Mesendoderm (in vitro differentiated cells): ENCODE data around the gene TARM1.
A peak's percentile ranks its signal among the peaks of the same experiment; 100 is the strongest.

Experiments
- DNase-seq: peaks from one replicate; pipeline ENCODE4 v3.0.0; 2013
- H2AK5ac ChIP-seq: 2 replicates; pipeline ENCODE4 v1.6.1; 2013; ENCODE audit warnings: low read length, inconsistent platforms
- H2BK120ac ChIP-seq: 2 replicates; pipeline ENCODE4 v1.6.1; 2013; ENCODE audit warnings: low read depth, mild to moderate bottlenecking, low read length, moderate library complexity, mixed read lengths
- H2BK15ac ChIP-seq: replicated peaks from 2 replicates; pipeline ENCODE4 v1.6.1; 2013; ENCODE audit warnings: low read depth, mild to moderate bottlenecking, moderate library complexity
- H2BK5ac ChIP-seq: 2 replicates; pipeline ENCODE4 v1.6.1; 2013; ENCODE audit warnings: low read length, inconsistent platforms
- H3K18ac ChIP-seq: 2 replicates; pipeline ENCODE4 v1.6.1; 2013; ENCODE audit warnings: mild to moderate bottlenecking, low read length, mixed read lengths
- H3K23ac ChIP-seq: one replicate; pipeline ENCODE4 v1.6.1; 2013; ENCODE audit warnings: low read length
- H3K27ac ChIP-seq: 2 replicates; pipeline ENCODE4 v1.5.1; 2013; ENCODE audit warnings: low read depth, mild to moderate bottlenecking, inconsistent platforms, low read length, moderate library complexity
- H3K27me3 ChIP-seq: 2 replicates; pipeline ENCODE4 v1.6.1; 2013; ENCODE audit warnings: low read length, control low read depth, mild to moderate bottlenecking, inconsistent platforms; ENCODE audit not compliant: insufficient read depth, poor library complexity
- H3K36me3 ChIP-seq: 2 replicates; pipeline ENCODE4 v1.6.1; 2013; ENCODE audit warnings: low read length, inconsistent platforms; ENCODE audit not compliant: control insufficient read depth, insufficient read depth
- H3K4ac ChIP-seq: one replicate; pipeline ENCODE4 v1.6.1; 2013; ENCODE audit warnings: low read depth, mild to moderate bottlenecking, low read length, moderate library complexity
- H3K4me1 ChIP-seq: 2 replicates; pipeline ENCODE4 v1.6.1; 2013; ENCODE audit warnings: low read depth, low read length, inconsistent platforms; ENCODE audit not compliant: control insufficient read depth
- H3K4me2 ChIP-seq: 2 replicates; pipeline ENCODE4 v1.6.1; 2013; ENCODE audit warnings: low read length
- H3K4me3 ChIP-seq: 2 replicates; pipeline ENCODE4 v1.5.1; 2013; ENCODE audit warnings: mild to moderate bottlenecking, low read length
- H3K56ac ChIP-seq: one replicate; pipeline ENCODE4 v1.6.1; 2013; ENCODE audit warnings: low read length
- H3K79me1 ChIP-seq: 2 replicates; pipeline ENCODE4 v1.6.1; 2013; ENCODE audit warnings: low read length, inconsistent platforms
- H3K79me2 ChIP-seq: 2 replicates; pipeline ENCODE4 v1.6.1; 2013; ENCODE audit warnings: mild to moderate bottlenecking, low read length; ENCODE audit not compliant: control insufficient read depth, insufficient read depth
- H3K9ac ChIP-seq: 2 replicates; pipeline ENCODE4 v1.6.1; 2013; ENCODE audit warnings: low read length, inconsistent platforms
- H4K5ac ChIP-seq: one replicate; pipeline ENCODE4 v1.6.1; 2013; ENCODE audit warnings: low read length
- H4K8ac ChIP-seq: one replicate; pipeline ENCODE4 v1.6.1; 2013; ENCODE audit warnings: low read depth, mild to moderate bottlenecking, control low read depth, low read length, moderate library complexity
- WGBS: extraction: QIAGEN DNeasy Blood & Tissue Kit; methylation state at CpG from one replicate; pipeline ENCODE4 v1.1.7; 2013; ENCODE audit warnings: low lambda C conversion rate, missing lambda C conversion rate; ENCODE audit not compliant: insufficient coverage; ENCODE audit errors: extremely low coverage; 5-methylcytosine and 5-hydroxymethylcytosine counted together

The TARM1 gene

GRCh38 chr19:54125713-54126112 is 44.5 kb upstream of the TARM1 start:
- Histone ChIP-seq H3K36me3 (peaks cover 16% of the 10 kb centered on the region), H3K56ac (no peak overlapping the region), H3K4me2 (no peak overlapping the region), H2BK120ac (no peak overlapping the region), H3K27ac (no peak overlapping the region), H3K27me3 (no peaks in the 10 kb centered on the region), H4K5ac (no peak overlapping the region), H2BK15ac (no peak overlapping the region), H3K9ac (no peak overlapping the region), H3K4me3 (no peak overlapping the region), H3K18ac (no peak overlapping the region), H3K79me2 (no peaks in the 10 kb centered on the region), H3K79me1 (no peaks in the 10 kb centered on the region), H3K4me1 (no peaks in the 10 kb centered on the region), H3K4ac (no peak overlapping the region), H3K23ac (no peak overlapping the region), H4K8ac (no peak overlapping the region), H2AK5ac (no peak overlapping the region), H2BK5ac (no peak overlapping the region)
- no CpG with 5 or more reads among the region's 9 CpGs for WGBS
- DNase-seq, result no peak

GRCh38 chr19:54124393-54124792 is 43.2 kb upstream of the TARM1 start:
- H2BK120ac ChIP-seq, result no peak overlapping the region
- WGBS, result no CpG with 5 or more reads among the region's 19 CpGs
- no peak overlapping the region for H3K4me3 ChIP-seq
- no peak overlapping the region for H3K27ac ChIP-seq
- H2AK5ac ChIP-seq, result no peak overlapping the region
- no peak overlapping the region for H3K9ac ChIP-seq
- H4K8ac ChIP-seq, result no peak overlapping the region
- no peak overlapping the region for H3K4ac ChIP-seq
- H3K79me1 ChIP-seq, result no peaks in the 10 kb centered on the region
- no peaks in the 10 kb centered on the region for H3K27me3 ChIP-seq
- H2BK15ac ChIP-seq, result no peak overlapping the region
- H2BK5ac ChIP-seq, result no peak overlapping the region
- H3K79me2 ChIP-seq, result no peaks in the 10 kb centered on the region
- no peak overlapping the region for H3K18ac ChIP-seq
- H3K56ac ChIP-seq, result no peak overlapping the region
- H4K5ac ChIP-seq, result no peak overlapping the region
- H3K36me3 ChIP-seq, result peaks cover 16% of the 10 kb centered on the region
- H3K4me1 ChIP-seq, result no peaks in the 10 kb centered on the region
- H3K23ac ChIP-seq, result no peak overlapping the region
- DNase-seq, result no peak
- no peak overlapping the region for H3K4me2 ChIP-seq

GRCh38 chr19:54123682-54124081 is 42.5 kb upstream of the TARM1 start:
- H2AK5ac ChIP-seq, result no peak overlapping the region
- H2BK120ac ChIP-seq, result no peak overlapping the region
- no peak overlapping the region for H3K23ac ChIP-seq
- H3K4me2 ChIP-seq, result no peak overlapping the region
- H4K5ac ChIP-seq, result no peak overlapping the region
- H3K9ac ChIP-seq, result no peak overlapping the region
- no peak overlapping the region for H3K27ac ChIP-seq
- WGBS, result no CpG with 5 or more reads among the region's 17 CpGs
- H3K4ac ChIP-seq, result no peak overlapping the region
- H3K18ac ChIP-seq, result no peak overlapping the region
- H2BK15ac ChIP-seq, result no peak overlapping the region
- DNase-seq, result no peak
- no peak overlapping the region for H3K4me3 ChIP-seq
- H3K4me1 ChIP-seq, result no peaks in the 10 kb centered on the region
- no peak overlapping the region for H3K56ac ChIP-seq
- H2BK5ac ChIP-seq, result no peak overlapping the region
- no peaks in the 10 kb centered on the region for H3K27me3 ChIP-seq
- H4K8ac ChIP-seq, result no peak overlapping the region
- no peaks in the 10 kb centered on the region for H3K79me2 ChIP-seq
- peaks cover 13% of the 10 kb centered on the region for H3K36me3 ChIP-seq
- H3K79me1 ChIP-seq, result no peaks in the 10 kb centered on the region

GRCh38 chr19:54121259-54121658 is 40.1 kb upstream of the TARM1 start:
- Histone ChIP-seq H4K5ac (no peak overlapping the region), H4K8ac (no peak overlapping the region), H3K27me3 (no peaks in the 10 kb centered on the region), H2BK120ac (no peak overlapping the region), H3K27ac (no peak overlapping the region), H2BK5ac (no peak overlapping the region), H3K4ac (no peak overlapping the region), H3K4me1 (no peaks in the 10 kb centered on the region), H3K79me2 (peaks cover 8% of the 10 kb centered on the region), H3K18ac (no peak overlapping the region), H3K36me3 (peaks cover 12% of the 10 kb centered on the region), H3K79me1 (peaks cover 10% of the 10 kb centered on the region), H3K23ac (no peak overlapping the region), H2AK5ac (no peak overlapping the region), H3K56ac (no peak overlapping the region), H3K4me2 (no peak overlapping the region), H3K4me3 (no peak overlapping the region), H3K9ac (no peak overlapping the region), H2BK15ac (no peak overlapping the region)
- no CpG with 5 or more reads among the region's 10 CpGs for WGBS
- DNase-seq, result no peak

- H3K4me3 ChIP-seq, result peak within 1 kb of the TSS; percentile 90
- no peak within 1 kb of the TSS for H2BK15ac ChIP-seq
- peak within 1 kb of the TSS; percentile 87 for H3K9ac ChIP-seq
- WGBS, result no CpG with 5 or more reads among the region's 60 CpGs
- H3K79me2 ChIP-seq, result peaks cover 8% of the 10 kb centered on the region
- peak; percentile 99 for DNase-seq
- no peak within 1 kb of the TSS for H2AK5ac ChIP-seq
- H3K18ac ChIP-seq, result no peak within 1 kb of the TSS
- H4K8ac ChIP-seq, result no peak within 1 kb of the TSS
- peak within 1 kb of the TSS; percentile 53 for H2BK5ac ChIP-seq
- H4K5ac ChIP-seq, result no peak within 1 kb of the TSS
- peak within 1 kb of the TSS; percentile 59 for H3K23ac ChIP-seq
- peak within 1 kb of the TSS; percentile 82 for H3K4me2 ChIP-seq
- H3K4me1 ChIP-seq, result no peaks in the 10 kb centered on the region
- peaks cover 10% of the 10 kb centered on the region for H3K79me1 ChIP-seq
- no peak within 1 kb of the TSS for H2BK120ac ChIP-seq
- peaks cover 5% of the 10 kb centered on the region for H3K36me3 ChIP-seq
- peak within 1 kb of the TSS; percentile 90 for H3K56ac ChIP-seq
- no peaks in the 10 kb centered on the region for H3K27me3 ChIP-seq
- peak within 1 kb of the TSS; percentile 39 for H3K4ac ChIP-seq
- H3K27ac ChIP-seq, result no peak within 1 kb of the TSS
Measured at GRCh38 chr19:54115109-54116063, 34.2 kb upstream of the TARM1 start, which contains the start of the genes PRPF31 and TFPT. Gene PRPF31, plus strand, starts transcription at chr19:54115754. Its CDS starts 2,525 bp downstream, at chr19:54118279. Gene TFPT, minus strand, starts transcription at chr19:54115657. Its CDS starts 388 bp downstream, at chr19:54115269.
